ENCODE data around the gene LRRIQ1. TPM values are rescaled to one million over a fixed set of nuclear protein-coding genes. Genes with fewer than 3 reads are reported as not detected.
A peak's percentile ranks its signal among the peaks of the same experiment; 100 is the strongest.

The LRRIQ1 gene
- total and polyA plus RNA-seq, 5 donors from 2014 or later: not detected

GRCh38 chr12:85278598-85279448, 242.7 kb downstream of the LRRIQ1 start:
- no peak for DNase-seq

GRCh38 chr12:85279449-85280164, 243.5 kb downstream of the LRRIQ1 start:
- Histone ChIP-seq H3K9me3 (ENCODE audit: control insufficient read depth in 2 of 2, low read length in 2 of 2) (peaks cover 3 to 7% of the 10 kb centered on the region in 2 experiments), H3K27me3 (ENCODE audit: control insufficient read depth, insufficient read depth, low read length) (peaks cover 4% of the 10 kb centered on the region), H3K4me3 (ENCODE audit: low read depth, low read length) (no peak overlapping the region), H3K27ac (ENCODE audit: insufficient read depth, low read length, poor library complexity, severe bottlenecking) (no peak overlapping the region), H3K36me3 (ENCODE audit: control insufficient read depth, insufficient read depth, low read length) (no peaks in the 10 kb centered on the region), H3K4me1 (ENCODE audit: control insufficient read depth, insufficient read depth, low read length, poor library complexity, severe bottlenecking) (no peaks in the 10 kb centered on the region)
- DNase-seq: no peak
- H3K9me3 Mint-ChIP-seq: peaks cover 0 to 13% (median 2%) of the 10 kb centered on the region in 7 donors
- H3K27ac Mint-ChIP-seq: no peak overlapping the region
- ATAC-seq (ENCODE audit: low read depth in 2 of 2): no peak
- H3K27me3 Mint-ChIP-seq: peaks cover 34% of the 10 kb centered on the region
- H3K4me3 Mint-ChIP-seq: no peak overlapping the region
- H3K4me1 Mint-ChIP-seq: peaks cover 0 to 4% (median 0%) of the 10 kb centered on the region in 4 donors
- no peaks in the 10 kb centered on the region for H3K36me3 Mint-ChIP-seq

More at GRCh38 chr12:85278598-85279448, 242.7 kb downstream of the LRRIQ1 start:
- Histone ChIP-seq H3K4me3 (ENCODE audit: low read depth, low read length) (no peak overlapping the region), H3K9me3 (ENCODE audit: control insufficient read depth in 2 of 2, low read length in 2 of 2) (peaks cover 3 to 7% of the 10 kb centered on the region in 2 experiments), H3K36me3 (ENCODE audit: control insufficient read depth, insufficient read depth, low read length) (no peaks in the 10 kb centered on the region), H3K27ac (ENCODE audit: insufficient read depth, low read length, poor library complexity, severe bottlenecking) (no peak overlapping the region), H3K27me3 (ENCODE audit: control insufficient read depth, insufficient read depth, low read length) (peaks cover 4% of the 10 kb centered on the region), H3K4me1 (ENCODE audit: control insufficient read depth, insufficient read depth, low read length, poor library complexity, severe bottlenecking) (no peaks in the 10 kb centered on the region)
- Mint-ChIP-seq H3K4me3 (no peak overlapping the region), H3K36me3 (no peaks in the 10 kb centered on the region), H3K27me3 (peaks cover 34% of the 10 kb centered on the region), H3K27ac (no peak overlapping the region), H3K9me3 (peaks cover 0 to 13% (median 2%) of the 10 kb centered on the region in 7 donors), H3K4me1 (peaks cover 0 to 4% (median 0%) of the 10 kb centered on the region in 4 donors)
- ATAC-seq (ENCODE audit: low read depth in 2 of 2): no peak

DNA sequence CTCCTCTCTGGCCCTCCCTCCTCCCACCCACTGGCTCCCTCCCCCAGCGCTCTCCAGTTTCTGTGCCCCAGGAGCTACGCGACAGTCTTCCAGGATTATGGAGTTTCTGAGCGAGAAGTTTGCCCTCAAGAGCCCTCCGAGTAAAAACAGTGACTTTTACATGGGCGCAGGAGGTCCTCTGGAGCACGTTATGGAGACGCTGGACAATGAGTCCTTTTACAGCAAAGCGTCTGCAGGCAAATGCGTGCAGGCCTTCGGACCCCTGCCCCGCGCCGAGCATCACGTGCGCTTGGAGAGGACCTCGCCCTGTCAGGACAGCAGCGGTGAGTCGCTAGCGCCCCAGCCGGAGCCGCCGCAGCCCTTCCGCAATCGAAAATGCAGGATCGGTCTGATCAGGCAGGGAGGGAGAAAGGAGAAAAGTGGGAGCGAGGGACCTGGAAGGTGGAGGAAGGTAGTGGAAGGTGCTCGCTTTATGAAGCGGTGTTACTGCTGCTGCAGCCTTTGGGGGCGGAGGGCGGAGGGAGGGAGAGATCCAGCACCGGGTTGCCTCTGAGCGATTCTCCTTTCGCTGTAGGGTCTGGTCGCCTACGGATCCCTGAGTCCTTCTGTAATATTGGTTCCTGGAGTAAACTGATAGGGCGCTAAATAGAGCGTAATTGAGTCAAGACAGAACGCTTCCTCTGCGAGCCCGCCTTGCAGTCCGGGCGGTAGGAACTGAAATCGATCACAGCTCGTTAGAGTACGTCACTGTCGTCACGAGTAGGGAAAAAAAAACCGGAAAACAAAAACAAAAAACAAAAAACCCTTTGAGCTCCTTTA, 244.2 kb downstream of the LRRIQ1 start, which contains the start of gene ALX1:
Gene ALX1 (plus strand): TSS at position 56 of the 819 bp plus-strand sequence. CDS start 42 bp downstream, at position 98.
- Mint-ChIP-seq H3K27me3 (peaks cover 33% of the 10 kb centered on the region), H3K9me3 (peaks cover 0 to 13% (median 2%) of the 10 kb centered on the region in 7 donors), H3K4me1 (peaks cover 0 to 4% (median 0%) of the 10 kb centered on the region in 4 donors), H3K4me3 (peak within 1 kb of the TSS in 3 of 4 donors; percentile 31 to 73 (median 50)), H3K36me3 (no peaks in the 10 kb centered on the region), H3K27ac (no peak within 1 kb of the TSS)
- Histone ChIP-seq H3K36me3 (ENCODE audit: control insufficient read depth, insufficient read depth, low read length) (no peaks in the 10 kb centered on the region), H3K9me3 (ENCODE audit: control insufficient read depth in 2 of 2, low read length in 2 of 2) (peaks cover 3 to 7% of the 10 kb centered on the region in 2 experiments), H3K27me3 (ENCODE audit: control insufficient read depth, insufficient read depth, low read length) (peaks cover 4% of the 10 kb centered on the region), H3K4me3 (ENCODE audit: low read depth, low read length) (no peak within 1 kb of the TSS), H3K27ac (ENCODE audit: insufficient read depth, low read length, poor library complexity, severe bottlenecking) (no peak within 1 kb of the TSS), H3K4me1 (ENCODE audit: control insufficient read depth, insufficient read depth, low read length, poor library complexity, severe bottlenecking) (no peaks in the 10 kb centered on the region)
- ATAC-seq (ENCODE audit: low read depth in 2 of 2) (no peak), DNase-seq (peak in 1 of 3 donors; percentile 2)

GRCh38 chr12:85280984-85281630, 245.0 kb downstream of the LRRIQ1 start:
- Histone ChIP-seq H3K9me3 (ENCODE audit: control insufficient read depth in 2 of 2, low read length in 2 of 2) (peaks cover 0 to 7% of the 10 kb centered on the region in 2 experiments), H3K4me1 (ENCODE audit: control insufficient read depth, insufficient read depth, low read length, poor library complexity, severe bottlenecking) (no peaks in the 10 kb centered on the region), H3K4me3 (ENCODE audit: low read depth, low read length) (no peak overlapping the region), H3K27me3 (ENCODE audit: control insufficient read depth, insufficient read depth, low read length) (peaks cover 4% of the 10 kb centered on the region), H3K36me3 (ENCODE audit: control insufficient read depth, insufficient read depth, low read length) (no peaks in the 10 kb centered on the region), H3K27ac (ENCODE audit: insufficient read depth, low read length, poor library complexity, severe bottlenecking) (no peak overlapping the region)
- no peak for DNase-seq
- ATAC-seq (ENCODE audit: low read depth in 2 of 2): no peak
- H3K36me3 Mint-ChIP-seq: no peaks in the 10 kb centered on the region
- H3K4me3 Mint-ChIP-seq: peak overlapping the region in 1 of 4 donors; percentile 73
- H3K27ac Mint-ChIP-seq: no peak overlapping the region
- H3K4me1 Mint-ChIP-seq: peaks cover 0 to 4% (median 0%) of the 10 kb centered on the region in 4 donors
- H3K9me3 Mint-ChIP-seq: peaks cover 0 to 13% (median 0%) of the 10 kb centered on the region in 7 donors
- H3K27me3 Mint-ChIP-seq: peaks cover 29% of the 10 kb centered on the region

DNA sequence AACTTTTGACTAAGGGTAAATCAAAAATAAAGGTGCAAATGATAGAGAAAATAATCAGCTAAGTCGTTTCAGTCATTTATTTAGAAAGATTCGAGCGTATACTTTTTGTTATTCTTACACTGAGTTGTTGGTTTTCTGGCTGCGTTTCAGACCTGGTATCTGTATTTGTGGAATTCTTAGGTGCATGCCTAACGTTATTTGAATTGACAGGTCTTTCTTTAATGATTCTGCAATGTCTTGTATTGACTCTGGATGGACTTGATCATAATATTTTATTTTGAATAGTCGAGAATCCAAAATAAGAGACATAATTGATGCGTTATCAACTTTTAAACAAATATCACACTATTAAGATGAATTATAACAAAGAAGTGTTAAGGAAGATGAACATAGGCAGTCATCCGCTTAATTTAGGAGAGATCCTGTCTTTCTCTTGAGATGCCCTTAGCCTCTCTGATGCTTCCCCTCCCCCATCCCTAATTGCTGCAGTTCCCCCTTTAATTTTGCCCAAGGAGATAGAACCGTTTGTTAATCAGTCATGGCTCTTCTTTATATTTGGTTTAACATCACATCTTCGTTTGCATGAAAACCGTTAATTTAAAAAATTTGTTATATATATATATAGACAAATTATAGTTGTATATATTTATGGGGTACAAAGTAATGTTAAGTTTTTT, 245.6 kb downstream of the LRRIQ1 start:
- Histone ChIP-seq H3K4me3 (ENCODE audit: low read depth, low read length) (no peak overlapping the region), H3K27me3 (ENCODE audit: control insufficient read depth, insufficient read depth, low read length) (peaks cover 4% of the 10 kb centered on the region), H3K36me3 (ENCODE audit: control insufficient read depth, insufficient read depth, low read length) (no peaks in the 10 kb centered on the region), H3K9me3 (ENCODE audit: control insufficient read depth in 2 of 2, low read length in 2 of 2) (peaks cover 0 to 7% of the 10 kb centered on the region in 2 experiments), H3K4me1 (ENCODE audit: control insufficient read depth, insufficient read depth, low read length, poor library complexity, severe bottlenecking) (no peaks in the 10 kb centered on the region), H3K27ac (ENCODE audit: insufficient read depth, low read length, poor library complexity, severe bottlenecking) (no peak overlapping the region)
- Mint-ChIP-seq H3K9me3 (peaks cover 0 to 11% (median 0%) of the 10 kb centered on the region in 7 donors), H3K27me3 (peaks cover 29% of the 10 kb centered on the region), H3K4me3 (no peak overlapping the region), H3K27ac (no peak overlapping the region), H3K36me3 (no peaks in the 10 kb centered on the region), H3K4me1 (peaks cover 0 to 4% (median 0%) of the 10 kb centered on the region in 4 donors)
- DNase-seq: no peak
- no peak for ATAC-seq (ENCODE audit: low read depth in 2 of 2)

GRCh38 chr12:85283560-85283959, 247.4 kb downstream of the LRRIQ1 start:
- ATAC-seq (ENCODE audit: low read depth in 2 of 2): no peak
- Histone ChIP-seq H3K9me3 (ENCODE audit: control insufficient read depth in 2 of 2, low read length in 2 of 2) (peaks cover 0 to 7% of the 10 kb centered on the region in 2 experiments), H3K27ac (ENCODE audit: insufficient read depth, low read length, poor library complexity, severe bottlenecking) (no peak overlapping the region), H3K4me1 (ENCODE audit: control insufficient read depth, insufficient read depth, low read length, poor library complexity, severe bottlenecking) (no peaks in the 10 kb centered on the region), H3K4me3 (ENCODE audit: low read depth, low read length) (no peak overlapping the region), H3K36me3 (ENCODE audit: control insufficient read depth, insufficient read depth, low read length) (no peaks in the 10 kb centered on the region), H3K27me3 (ENCODE audit: control insufficient read depth, insufficient read depth, low read length) (peaks cover 3% of the 10 kb centered on the region)
- Mint-ChIP-seq H3K9me3 (peaks cover 0 to 11% (median 3%) of the 10 kb centered on the region in 7 donors), H3K27ac (no peak overlapping the region), H3K4me1 (peaks cover 0 to 4% (median 0%) of the 10 kb centered on the region in 4 donors), H3K36me3 (no peaks in the 10 kb centered on the region), H3K4me3 (no peak overlapping the region), H3K27me3 (peaks cover 18% of the 10 kb centered on the region)
- no peak for DNase-seq

All from CD4-positive, CD25-positive, alpha-beta regulatory T cell (primary cell).